D721Med (cell line): ENCODE data around the gene TMEM259.

ENCODE experiments used
- DNase-seq: peaks from one replicate; pipeline ENCODE4 v3.0.0; 2011; ENCODE audit warnings: low spot score; ENCODE audit not compliant: insufficient read length
- FAIRE-seq: peaks from 2 replicates; lab custom pipeline; 2011; peaks lifted over from hg19 to GRCh38; lab: Jason Lieb, UNC
- TF ChIP-seq, protein P1 (sequence below): IDR thresholded peaks from 2 replicates; pipeline ENCODE4 v1.5.1; 2012; ENCODE audit warnings: mild to moderate bottlenecking, control low read depth; ENCODE audit not compliant: insufficient read depth; ENCODE audit errors: missing control alignments

TMEM259 gene

DNA sequence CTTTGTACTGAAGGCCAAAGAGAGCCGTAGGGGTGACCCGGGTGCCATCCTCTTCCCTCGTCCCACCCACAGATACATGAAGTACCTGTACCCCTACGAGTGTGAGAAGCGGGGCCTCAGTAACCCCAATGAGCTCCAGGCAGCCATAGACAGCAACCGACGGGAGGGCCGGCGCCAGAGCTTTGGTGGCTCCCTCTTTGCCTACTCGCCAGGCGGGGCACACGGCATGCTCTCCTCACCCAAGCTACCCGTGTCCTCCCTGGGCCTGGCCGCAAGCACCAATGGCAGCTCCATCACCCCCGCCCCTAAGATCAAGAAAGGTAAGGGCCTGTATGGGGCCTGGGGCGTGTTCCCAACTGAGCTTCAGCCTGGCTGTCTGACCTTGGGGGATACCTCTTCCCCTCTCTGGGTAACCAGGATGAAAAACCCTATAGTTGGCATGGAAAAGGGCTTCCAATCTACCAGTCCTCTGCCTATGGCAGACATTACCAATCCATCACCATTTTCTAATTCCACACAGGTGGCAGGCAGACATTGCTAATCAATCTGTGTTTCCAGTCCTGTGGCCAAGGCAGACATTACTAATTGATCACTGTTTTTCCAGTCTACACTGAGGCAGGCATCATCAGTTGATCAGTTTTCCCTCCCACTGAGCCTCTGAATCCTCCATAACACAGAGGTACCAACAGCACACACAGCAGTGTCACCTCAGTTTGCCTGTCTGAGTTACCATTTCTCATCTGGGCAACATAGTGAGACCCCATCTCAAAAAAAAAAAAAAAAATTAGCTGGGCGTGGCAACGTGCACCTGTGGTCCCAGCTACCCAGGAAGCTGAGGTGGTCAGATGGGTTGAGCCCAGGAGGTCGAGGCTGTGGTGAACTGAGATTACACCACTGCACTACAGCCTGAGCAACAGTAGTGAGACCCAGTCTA is 55.9 kb downstream of the TMEM259 start:
- FAIRE-seq = no peak
- no peak for DNase-seq
- TF ChIP-seq, protein P1, sequence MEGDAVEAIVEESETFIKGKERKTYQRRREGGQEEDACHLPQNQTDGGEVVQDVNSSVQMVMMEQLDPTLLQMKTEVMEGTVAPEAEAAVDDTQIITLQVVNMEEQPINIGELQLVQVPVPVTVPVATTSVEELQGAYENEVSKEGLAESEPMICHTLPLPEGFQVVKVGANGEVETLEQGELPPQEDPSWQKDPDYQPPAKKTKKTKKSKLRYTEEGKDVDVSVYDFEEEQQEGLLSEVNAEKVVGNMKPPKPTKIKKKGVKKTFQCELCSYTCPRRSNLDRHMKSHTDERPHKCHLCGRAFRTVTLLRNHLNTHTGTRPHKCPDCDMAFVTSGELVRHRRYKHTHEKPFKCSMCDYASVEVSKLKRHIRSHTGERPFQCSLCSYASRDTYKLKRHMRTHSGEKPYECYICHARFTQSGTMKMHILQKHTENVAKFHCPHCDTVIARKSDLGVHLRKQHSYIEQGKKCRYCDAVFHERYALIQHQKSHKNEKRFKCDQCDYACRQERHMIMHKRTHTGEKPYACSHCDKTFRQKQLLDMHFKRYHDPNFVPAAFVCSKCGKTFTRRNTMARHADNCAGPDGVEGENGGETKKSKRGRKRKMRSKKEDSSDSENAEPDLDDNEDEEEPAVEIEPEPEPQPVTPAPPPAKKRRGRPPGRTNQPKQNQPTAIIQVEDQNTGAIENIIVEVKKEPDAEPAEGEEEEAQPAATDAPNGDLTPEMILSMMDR = no peak

DNA sequence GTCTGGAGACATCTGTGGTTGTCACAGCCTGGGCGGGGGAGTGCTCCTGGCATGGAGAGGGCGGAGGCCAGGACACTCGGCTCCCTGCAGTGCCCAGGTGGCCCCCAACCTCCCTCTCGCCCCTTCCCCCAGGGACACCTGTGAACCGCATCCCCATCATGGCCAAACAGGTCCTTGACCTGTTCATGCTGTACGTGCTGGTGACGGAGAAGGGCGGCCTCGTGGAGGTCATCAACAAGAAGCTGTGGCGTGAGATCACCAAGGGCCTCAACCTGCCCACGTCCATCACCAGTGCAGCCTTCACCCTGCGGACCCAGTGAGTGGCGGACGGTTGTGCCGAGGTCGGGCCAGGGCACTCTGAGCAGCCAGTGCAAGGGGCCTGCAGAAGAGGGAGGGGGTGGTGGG is 56.8 kb downstream of the TMEM259 start:
- TF ChIP-seq, protein P1 = no peak
- DNase-seq = no peak
- FAIRE-seq = no peak

DNA sequence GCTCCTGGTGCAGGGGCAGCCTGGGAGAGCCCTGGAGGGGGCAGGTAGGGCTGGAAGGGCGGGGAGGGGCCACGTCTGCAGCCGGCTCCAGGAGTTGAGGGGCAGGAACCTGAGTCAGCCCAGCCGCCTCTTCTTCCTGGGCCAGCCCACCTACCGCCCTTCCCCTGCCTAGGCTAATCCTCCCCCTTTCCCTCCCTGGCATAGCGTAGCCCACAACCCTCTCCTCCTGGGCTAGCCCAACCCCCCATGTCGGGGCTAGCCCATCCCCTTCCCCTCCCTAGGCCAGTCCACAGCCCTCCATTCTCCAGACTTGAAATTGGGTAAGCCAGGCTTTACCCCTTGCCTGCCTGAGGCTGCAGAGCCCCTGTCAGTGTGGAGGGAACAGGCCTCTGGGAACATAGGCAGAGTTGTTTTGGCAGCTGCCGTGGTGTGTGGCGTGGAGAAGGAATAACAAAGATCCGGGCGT is 57.4 kb downstream of the TMEM259 start:
- DNase-seq = no peak
- TF ChIP-seq, protein P1 = no peak
- no peak for FAIRE-seq

- FAIRE-seq = no peak
- TF ChIP-seq, protein P1 = no peak
- no peak for DNase-seq
Observed at GRCh38 chr19:962683-963400, 58.1 kb downstream of the TMEM259 start.

- DNase-seq = no peak
Observed at GRCh38 chr19:961866-962620, 58.9 kb downstream of the TMEM259 start.

GRCh38 chr19:960601-960938 is 60.4 kb downstream of the TMEM259 start:
- FAIRE-seq (no peak), DNase-seq (no peak)
- TF ChIP-seq, protein P1 = no peak

More at GRCh38 chr19:961866-962620, 58.9 kb downstream of the TMEM259 start:
- no peak for FAIRE-seq
- TF ChIP-seq, protein P1 = no peak
